Kidney (tissue), 14 donors: ENCODE measurements around the gene VPS35. TPM values are rescaled to one million over a fixed set of nuclear protein-coding genes. Genes with fewer than 3 reads are reported as not detected.

Experiments used
- DNase-seq, 5 donors: peaks; one replicate each; pipeline ENCODE4 v3.0.0-alpha.2; 2013 to 2020
- FAIRE-seq: peaks from 2 replicates; lab custom pipeline; 2012; peaks lifted over from hg19 to GRCh38; lab: Jason Lieb, UNC
- H3K27ac ChIP-seq, 2 donors: one replicate each; pipeline ENCODE4 v1.7.0; 2013; ENCODE audit warnings: low read depth in 2 of 2, low read length in 2 of 2, inconsistent platforms in 1 of 2
- H3K27me3 ChIP-seq: one replicate; pipeline ENCODE4 v1.7.1; 2013; ENCODE audit warnings: low read length, inconsistent platforms; ENCODE audit not compliant: control insufficient read depth, insufficient read depth
- H3K36me3 ChIP-seq, 3 donors: one replicate each; pipeline versions ENCODE4 v1.7.0 to v1.7.1; 2013; ENCODE audit warnings: low read length in 3 of 3, control low read depth in 1 of 3, inconsistent platforms in 1 of 3; ENCODE audit not compliant: insufficient read depth in 3 of 3, control insufficient read depth in 2 of 3
- H3K4me1 ChIP-seq, 3 donors: one replicate each; pipeline versions ENCODE4 v1.7.0 to v1.7.1; 2013; ENCODE audit warnings: low read length in 3 of 3, inconsistent platforms in 1 of 3, low read depth in 1 of 3; ENCODE audit not compliant: control insufficient read depth in 2 of 3, insufficient read depth in 2 of 3
- H3K4me3 ChIP-seq, 3 donors: one replicate each; pipeline versions ENCODE4 v1.7.0 to v1.8.1; 2013; ENCODE audit warnings: low read length in 3 of 3, control low read depth in 1 of 3, inconsistent platforms in 1 of 3
- H3K9ac ChIP-seq, 3 donors: one replicate each; pipeline versions ENCODE4 v1.7.0 to v1.7.1; 2013; ENCODE audit warnings: low read length in 3 of 3, control low read depth in 1 of 3, inconsistent platforms in 1 of 3
- H3K9me3 ChIP-seq, 3 donors: one replicate each; pipeline versions ENCODE4 v1.7.0 to v1.7.1; 2013; ENCODE audit warnings: low read length in 3 of 3, control low read depth in 1 of 3, inconsistent platforms in 1 of 3; ENCODE audit not compliant: control insufficient read depth in 2 of 3, insufficient read depth in 1 of 3
- intact Hi-C: fragments of 100-400 bp; cut with DNase I; formaldehyde crosslinking; loops from one replicate; pipeline ENCODE4 v1.11.1; 2022
- polyA plus RNA-seq: library from polyadenylated mRNA; stranded (reverse); fragments of 350-450 nt; fragmentation: Illumina TruSeq; extraction: RNeasy Lipid Tissue Mini Kit (QIAGEN cat#74804); gene quantifications from one replicate; pipeline ENCODE4 v1.2.3, GENCODE V29; 2014; ENCODE audit warnings: low read depth, low replicate concordance; ENCODE audit not compliant: insufficient read depth
- total RNA-seq: library from RNA; stranded (reverse); fragmentation: NEBNext Ultra II Directional; extraction: Animal tissue kit (Norgen Biotek cat#: 25700); gene quantifications from one replicate; pipeline ENCODE4 v1.2.1, GENCODE V29; 2021
- TF ChIP-seq, protein P1 (sequence below): IDR thresholded peaks from 3 replicates; pipeline ENCODE4 v1.5.1; 2012; ENCODE audit warnings: mild to moderate bottlenecking, moderate library complexity, borderline replicate concordance; ENCODE audit not compliant: insufficient read depth; ENCODE audit errors: extremely low read depth
- donor health status: control.
- donor health status: control.
- donor health status: control.
- donor health status: control.
- donor health status: control.
- donor health status: DM: yes; HTN: yes; CAD: no.
- donor health status: Normal renal cell carcinoma (clear cell type).

VPS35 gene
- total and polyA plus RNA-seq, 2 donors from 2014 or later, result 31.8 to 96.7 TPM

DNA sequence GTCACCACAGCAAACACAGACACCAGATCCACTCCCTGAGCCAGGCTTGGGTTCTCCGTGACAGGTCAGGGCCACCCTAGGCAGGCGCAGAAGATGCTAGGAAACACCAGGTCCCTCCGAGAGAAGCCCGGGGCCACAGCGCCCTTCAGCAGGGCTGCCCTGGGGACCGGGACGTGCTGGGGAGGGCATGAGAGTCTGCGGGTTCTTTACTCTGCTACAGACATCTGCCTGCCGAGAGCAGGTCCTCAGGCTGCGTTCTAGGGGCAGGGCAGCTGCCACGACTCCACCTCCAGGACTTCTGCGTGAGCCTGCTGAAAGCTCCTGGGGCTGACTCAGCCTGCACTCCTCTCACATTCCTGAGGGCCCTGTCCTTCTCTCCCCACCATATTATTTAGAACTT is 47.7 kb upstream of the VPS35 start:
- no peak overlapping the region for H3K27ac ChIP-seq
- no peak overlapping the region for H3K4me3 ChIP-seq
- no peaks in the 10 kb centered on the region for H3K27me3 ChIP-seq
- FAIRE-seq, result no peak
- no peaks in the 10 kb centered on the region for H3K9me3 ChIP-seq
- H3K36me3 ChIP-seq, result no peaks in the 10 kb centered on the region
- H3K9ac ChIP-seq, result no peak overlapping the region
- intact Hi-C loops, result no loop called here
- H3K4me1 ChIP-seq, result no peaks in the 10 kb centered on the region
- TF ChIP-seq, protein P1, sequence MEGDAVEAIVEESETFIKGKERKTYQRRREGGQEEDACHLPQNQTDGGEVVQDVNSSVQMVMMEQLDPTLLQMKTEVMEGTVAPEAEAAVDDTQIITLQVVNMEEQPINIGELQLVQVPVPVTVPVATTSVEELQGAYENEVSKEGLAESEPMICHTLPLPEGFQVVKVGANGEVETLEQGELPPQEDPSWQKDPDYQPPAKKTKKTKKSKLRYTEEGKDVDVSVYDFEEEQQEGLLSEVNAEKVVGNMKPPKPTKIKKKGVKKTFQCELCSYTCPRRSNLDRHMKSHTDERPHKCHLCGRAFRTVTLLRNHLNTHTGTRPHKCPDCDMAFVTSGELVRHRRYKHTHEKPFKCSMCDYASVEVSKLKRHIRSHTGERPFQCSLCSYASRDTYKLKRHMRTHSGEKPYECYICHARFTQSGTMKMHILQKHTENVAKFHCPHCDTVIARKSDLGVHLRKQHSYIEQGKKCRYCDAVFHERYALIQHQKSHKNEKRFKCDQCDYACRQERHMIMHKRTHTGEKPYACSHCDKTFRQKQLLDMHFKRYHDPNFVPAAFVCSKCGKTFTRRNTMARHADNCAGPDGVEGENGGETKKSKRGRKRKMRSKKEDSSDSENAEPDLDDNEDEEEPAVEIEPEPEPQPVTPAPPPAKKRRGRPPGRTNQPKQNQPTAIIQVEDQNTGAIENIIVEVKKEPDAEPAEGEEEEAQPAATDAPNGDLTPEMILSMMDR, result no peak
- DNase-seq, result no peak

DNA sequence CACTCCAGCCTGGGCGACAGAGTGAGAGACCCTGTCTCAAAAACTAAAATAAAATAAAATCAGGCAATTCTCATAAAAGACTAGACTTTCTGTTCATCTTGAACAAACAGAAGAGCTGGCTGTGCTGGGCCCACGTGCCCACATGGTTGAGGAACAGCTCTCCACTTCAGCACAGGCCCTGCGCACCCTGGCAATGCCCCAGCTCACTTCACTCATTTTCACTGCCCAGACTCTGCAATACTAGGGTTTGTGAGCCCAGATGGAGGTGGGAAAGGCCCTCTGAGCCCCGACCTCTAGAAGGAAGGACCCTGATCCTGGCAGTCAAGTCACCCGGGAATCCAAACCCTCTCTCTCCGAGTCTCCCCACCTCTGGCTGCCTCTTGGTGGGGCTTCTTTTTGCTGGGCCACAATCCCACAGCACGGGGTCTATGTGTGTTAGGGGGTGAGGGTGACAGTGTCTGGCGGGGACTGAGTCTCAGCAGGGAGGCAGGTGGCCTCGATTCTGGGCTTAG is 44.4 kb upstream of the VPS35 start:
- Histone ChIP-seq H3K27ac (no peak overlapping the region), H3K4me3 (no peak overlapping the region), H3K4me1 (no peaks in the 10 kb centered on the region), H3K27me3 (no peaks in the 10 kb centered on the region), H3K9me3 (no peaks in the 10 kb centered on the region), H3K9ac (no peak overlapping the region), H3K36me3 (no peaks in the 10 kb centered on the region)
- DNase-seq (peak in 1 of 5 donors; percentile 27), FAIRE-seq (no peak)
- intact Hi-C loops, result no loop called here
- TF ChIP-seq, protein P1, result no peak

DNA sequence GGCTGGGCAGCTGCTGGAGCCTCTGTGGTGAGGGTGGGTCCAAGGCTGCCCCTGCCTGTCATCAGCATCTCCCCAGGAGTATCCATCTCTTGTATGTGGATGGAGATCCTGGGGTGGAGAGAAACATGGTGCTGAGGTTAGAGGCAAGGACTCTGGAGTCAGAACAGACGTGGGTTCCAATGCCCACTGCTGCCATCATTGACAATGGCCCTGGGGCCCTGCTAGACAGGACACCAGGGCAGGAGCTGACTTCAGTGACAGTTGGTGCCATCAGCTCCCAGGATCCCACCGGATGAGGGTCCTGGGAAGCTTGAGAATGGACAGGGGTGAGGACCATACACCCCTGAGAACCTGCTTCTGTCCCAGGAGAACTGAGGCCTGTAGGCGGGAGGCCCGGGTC is 43.6 kb upstream of the VPS35 start:
- Histone ChIP-seq H3K9me3 (no peaks in the 10 kb centered on the region), H3K4me1 (no peaks in the 10 kb centered on the region), H3K9ac (no peak overlapping the region), H3K27me3 (no peaks in the 10 kb centered on the region), H3K4me3 (no peak overlapping the region), H3K36me3 (no peaks in the 10 kb centered on the region), H3K27ac (no peak overlapping the region)
- TF ChIP-seq, protein P1, result no peak
- intact Hi-C loops, result no loop called here
- DNase-seq (peak in 1 of 5 donors; percentile 29), FAIRE-seq (no peak)
